Measurements from ENCODE around the gene PNMA3.
"Not testable (repeated sequence)": the region's sequence is repeated elsewhere in the genome, so short reads cannot be mapped to it uniquely, and the experiment has no call there.

PNMA3 gene

GRCh38 chrX:153074262-153074899, 18.1 kb downstream of the PNMA3 start:
- DNase-seq, result no peak

GRCh38 chrX:153074935-153075334, 18.7 kb downstream of the PNMA3 start:
- no peak for DNase-seq

GRCh38 chrX:153075366-153075765, 19.1 kb downstream of the PNMA3 start:
- no peak for DNase-seq

GRCh38 chrX:153077437-153078135, 21.3 kb downstream of the PNMA3 start:
- DNase-seq, result not testable (repeated sequence)

GRCh38 chrX:153083238-153083923, 27.1 kb downstream of the PNMA3 start:
- not testable (repeated sequence) for DNase-seq

GRCh38 chrX:153102418-153102817, 46.1 kb downstream of the PNMA3 start:
- DNase-seq, result no peak

- DNase-seq, result not testable (repeated sequence)
Observed at GRCh38 chrX:153104959-153105358, 48.7 kb downstream of the PNMA3 start.

- DNase-seq, result not testable (repeated sequence)
Observed at GRCh38 chrX:153106092-153106801, 50.0 kb downstream of the PNMA3 start.

Measured in NCI-H1436 (cell line).